ENCODE results near the gene VIPR2.

Gene VIPR2

GRCh38 chr7:159144758-159145489, at the start of gene VIPR2:
Gene VIPR2 (minus strand): TSS chr7:159144867. CDS start chr7:159144771, 96 bp downstream.
- TF ChIP-seq CTCF (conservative IDR thresholded peaks at IDR 0.05; ENCODE audit: low read depth) = no peak
- POLR2A ChIA-PET (ENCODE audit: low non-redundant PET) = no interaction called here
- CTCF ChIA-PET = no interaction called here
- no peak within 1 kb of the TSS for H3K27ac ChIP-seq
- DNase-seq (ENCODE audit: low spot score) = no peak

- TF ChIP-seq CTCF (conservative IDR thresholded peaks at IDR 0.05; ENCODE audit: low read depth) = no peak
- no peak overlapping the region for H3K27ac ChIP-seq
- CTCF ChIA-PET = no interaction called here
- POLR2A ChIA-PET (ENCODE audit: low non-redundant PET) = no interaction called here
- DNase-seq (ENCODE audit: low spot score) = no peak
Observed at GRCh38 chr7:159193543-159194090, 49.0 kb upstream of the VIPR2 start.

- DNase-seq (ENCODE audit: low spot score) = no peak
- no peak for TF ChIP-seq CTCF (conservative IDR thresholded peaks at IDR 0.05; ENCODE audit: low read depth)
- ChIA-PET POLR2A (ENCODE audit: low non-redundant PET) (no interaction called here), CTCF (no interaction called here)
- no peak overlapping the region for H3K27ac ChIP-seq
Observed at GRCh38 chr7:159192725-159193453, 48.2 kb upstream of the VIPR2 start.

- no peak for TF ChIP-seq CTCF (conservative IDR thresholded peaks at IDR 0.05; ENCODE audit: low read depth)
- ChIA-PET POLR2A (ENCODE audit: low non-redundant PET) (no interaction called here), CTCF (no interaction called here)
- no peak for DNase-seq (ENCODE audit: low spot score)
- H3K27ac ChIP-seq = no peak overlapping the region
Observed at GRCh38 chr7:159192013-159192412, 47.3 kb upstream of the VIPR2 start.

GRCh38 chr7:159191236-159191635, 46.6 kb upstream of the VIPR2 start:
- DNase-seq (ENCODE audit: low spot score) = no peak
- no peak for TF ChIP-seq CTCF (conservative IDR thresholded peaks at IDR 0.05; ENCODE audit: low read depth)
- CTCF ChIA-PET = no interaction called here
- H3K27ac ChIP-seq = no peak overlapping the region
- POLR2A ChIA-PET (ENCODE audit: low non-redundant PET) = no interaction called here

GRCh38 chr7:159188011-159188410, 43.3 kb upstream of the VIPR2 start:
- ChIA-PET POLR2A (ENCODE audit: low non-redundant PET) (no interaction called here), CTCF (no interaction called here)
- TF ChIP-seq CTCF (conservative IDR thresholded peaks at IDR 0.05; ENCODE audit: low read depth) = no peak
- DNase-seq (ENCODE audit: low spot score) = no peak
- H3K27ac ChIP-seq = no peak overlapping the region
